Measurements from ENCODE around the gene NIPAL1.

Gene NIPAL1

DNA sequence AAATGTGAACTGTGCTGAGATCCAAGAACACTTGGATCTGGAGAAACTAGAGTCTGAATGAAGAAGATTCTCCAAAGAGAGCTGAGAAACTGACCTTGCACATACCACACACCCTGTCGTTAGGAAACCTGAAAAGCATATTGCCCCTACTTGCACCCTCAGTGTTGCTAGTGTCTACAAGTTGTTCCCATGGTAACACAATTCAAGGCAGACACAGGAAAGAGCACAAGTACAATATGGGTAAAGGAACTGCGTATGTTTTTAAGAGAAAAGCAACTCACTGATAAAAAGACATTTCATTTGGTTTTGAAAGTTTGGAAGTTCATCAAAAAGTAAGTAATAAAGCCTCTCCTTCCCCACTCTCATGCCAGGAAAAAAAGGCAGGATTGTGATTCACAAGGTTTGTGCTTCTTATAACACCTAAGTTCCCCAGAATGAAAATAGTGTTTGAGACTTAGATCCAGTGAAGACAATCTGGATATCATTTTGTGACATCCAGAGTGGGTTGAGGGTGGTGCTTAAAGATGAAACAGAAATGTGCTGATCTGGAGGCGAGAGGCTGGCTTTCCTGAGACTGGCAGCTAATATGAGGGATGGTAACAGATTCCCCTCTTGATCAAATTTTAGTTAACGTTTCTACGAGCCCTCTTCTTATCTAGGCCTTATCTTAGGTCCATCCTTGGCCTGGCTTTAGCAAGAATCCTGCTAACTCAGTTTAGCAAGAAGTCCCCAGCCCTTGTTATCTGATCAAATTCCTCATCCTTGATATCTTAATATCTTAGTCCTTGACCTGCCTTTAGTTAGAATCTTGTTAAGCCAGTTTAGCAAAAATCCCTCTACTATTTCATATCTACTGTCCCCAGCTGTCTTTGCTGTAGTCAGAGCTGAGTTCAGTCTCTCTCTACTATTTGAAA lies 42.3 kb downstream of the NIPAL1 start:
- in situ Hi-C loops (cut with HindIII; ENCODE audit: low sequenced_read_pairs): no loop called here

DNA sequence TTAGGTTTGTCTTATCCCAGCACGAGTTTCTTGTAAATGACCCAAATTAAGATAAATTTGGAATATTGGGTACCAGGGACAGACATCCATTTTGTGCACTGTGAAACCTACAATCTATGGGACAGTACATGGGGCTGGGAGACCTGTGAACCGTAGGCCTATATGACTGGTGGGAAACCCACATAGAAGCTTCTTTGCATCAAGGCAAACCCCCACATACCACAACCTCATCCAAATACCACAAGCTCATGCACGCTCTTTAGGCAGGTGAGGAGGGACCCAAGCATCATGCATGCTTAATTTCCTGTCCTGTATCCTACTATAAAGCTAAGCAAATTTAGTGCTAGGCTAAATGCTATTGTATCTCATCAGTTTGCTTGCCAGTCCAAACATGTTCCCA lies 47.8 kb downstream of the NIPAL1 start:
- in situ Hi-C loops (cut with HindIII; ENCODE audit: low sequenced_read_pairs): no loop called here

DNA sequence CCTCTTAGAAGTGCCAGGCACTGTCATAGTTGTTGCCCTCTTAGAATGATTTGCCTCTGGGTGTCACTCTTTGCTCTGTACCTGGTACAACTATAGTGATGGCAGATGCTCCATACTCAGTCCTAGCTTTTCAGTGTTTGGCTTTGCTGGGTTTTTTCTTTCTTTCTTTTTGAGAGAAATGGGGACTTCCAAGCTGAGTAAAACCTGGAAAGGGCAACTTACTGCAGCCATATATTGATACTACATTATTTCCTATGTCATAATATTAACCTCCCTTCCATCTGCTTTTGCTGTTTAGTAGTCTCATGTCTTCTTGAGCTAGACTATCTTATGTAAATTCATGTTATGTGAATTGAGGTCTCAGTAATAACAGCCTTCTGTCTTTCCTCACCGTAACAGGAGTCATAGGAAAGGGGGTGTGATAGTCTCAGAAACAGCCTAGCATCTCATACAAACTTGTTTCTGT lies 49.0 kb downstream of the NIPAL1 start:
- in situ Hi-C loops (cut with HindIII; ENCODE audit: low sequenced_read_pairs): no loop called here

DNA sequence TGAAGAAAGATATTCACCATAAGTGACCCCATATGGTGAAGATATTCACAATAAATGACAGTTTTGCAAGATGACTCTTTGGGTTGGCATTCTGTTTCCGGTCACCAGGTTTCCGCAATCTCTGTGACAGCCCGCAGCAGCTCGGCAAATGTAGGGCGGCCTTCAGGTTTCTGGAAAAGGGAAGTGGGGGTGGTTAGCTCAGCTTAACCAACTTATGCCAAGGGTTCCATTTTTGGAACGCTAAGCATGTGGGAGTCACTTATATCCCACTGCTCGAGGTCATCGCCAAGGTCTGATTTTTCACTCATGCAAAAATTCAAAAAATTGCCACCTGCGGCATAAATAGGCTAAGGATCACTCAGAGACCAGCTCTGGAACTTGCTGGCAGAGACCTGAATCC lies 51.0 kb downstream of the NIPAL1 start:
- in situ Hi-C loops (cut with HindIII; ENCODE audit: low sequenced_read_pairs): no loop called here

DNA sequence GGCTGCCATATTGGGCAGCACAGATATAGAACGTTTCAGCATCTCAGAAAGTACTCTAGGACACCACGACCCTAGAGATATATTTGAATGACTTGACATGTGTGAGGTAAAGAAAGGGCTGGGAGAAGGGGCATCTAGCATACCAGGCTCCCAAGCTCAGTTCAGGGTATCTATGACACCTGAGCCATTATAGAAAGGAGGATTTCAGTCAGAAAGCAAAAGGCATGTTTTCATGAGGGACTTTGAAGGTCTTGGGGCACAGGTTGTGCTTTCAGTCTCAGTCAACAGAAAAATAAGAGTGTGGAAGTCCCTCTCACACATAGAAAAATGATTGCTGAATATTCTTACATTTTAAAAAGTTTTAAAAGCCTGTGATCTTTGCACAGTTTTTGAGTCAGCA lies 51.6 kb downstream of the NIPAL1 start:
- in situ Hi-C loops (cut with HindIII; ENCODE audit: low sequenced_read_pairs): no loop called here

DNA sequence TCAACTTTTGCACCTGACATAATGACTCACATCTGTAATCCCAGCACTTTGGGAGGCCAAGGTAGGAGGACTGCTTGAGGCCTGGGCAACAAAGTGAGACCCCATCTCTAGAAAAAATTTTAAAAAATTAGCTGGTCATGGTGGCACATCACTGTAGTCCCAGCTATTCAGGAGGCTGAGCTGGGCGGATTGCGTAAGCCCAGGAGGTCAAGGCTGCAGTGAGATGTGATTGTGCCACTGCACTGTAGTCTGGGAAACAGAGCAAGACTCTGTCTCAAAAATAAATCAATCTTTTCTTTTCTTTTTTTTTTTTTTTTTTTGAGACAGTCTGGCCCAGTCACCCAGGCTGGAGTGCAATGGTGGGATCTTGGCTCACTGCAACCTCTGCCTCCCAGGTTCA lies 52.5 kb downstream of the NIPAL1 start:
- in situ Hi-C loops (cut with HindIII; ENCODE audit: low sequenced_read_pairs): no loop called here

DNA sequence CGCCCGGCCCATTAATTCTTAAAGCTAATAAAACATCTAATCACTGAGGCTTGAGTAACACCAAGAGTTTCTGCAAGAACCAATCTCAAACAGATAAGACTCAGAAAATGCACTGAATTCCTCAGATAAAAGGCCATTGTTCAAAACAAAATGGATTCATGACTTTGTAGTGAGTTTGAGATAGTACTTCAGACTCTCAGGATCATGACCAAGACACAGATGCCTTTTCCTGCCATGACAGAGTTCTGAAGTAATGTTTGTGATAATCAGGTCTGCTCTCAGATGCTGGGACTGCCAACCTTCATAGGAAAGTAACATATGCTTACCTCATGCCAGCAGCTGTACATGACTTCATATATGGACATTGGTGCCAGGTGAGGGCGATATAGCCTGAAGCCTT lies 54.6 kb downstream of the NIPAL1 start:
- in situ Hi-C loops (cut with HindIII; ENCODE audit: low sequenced_read_pairs): no loop called here

DNA sequence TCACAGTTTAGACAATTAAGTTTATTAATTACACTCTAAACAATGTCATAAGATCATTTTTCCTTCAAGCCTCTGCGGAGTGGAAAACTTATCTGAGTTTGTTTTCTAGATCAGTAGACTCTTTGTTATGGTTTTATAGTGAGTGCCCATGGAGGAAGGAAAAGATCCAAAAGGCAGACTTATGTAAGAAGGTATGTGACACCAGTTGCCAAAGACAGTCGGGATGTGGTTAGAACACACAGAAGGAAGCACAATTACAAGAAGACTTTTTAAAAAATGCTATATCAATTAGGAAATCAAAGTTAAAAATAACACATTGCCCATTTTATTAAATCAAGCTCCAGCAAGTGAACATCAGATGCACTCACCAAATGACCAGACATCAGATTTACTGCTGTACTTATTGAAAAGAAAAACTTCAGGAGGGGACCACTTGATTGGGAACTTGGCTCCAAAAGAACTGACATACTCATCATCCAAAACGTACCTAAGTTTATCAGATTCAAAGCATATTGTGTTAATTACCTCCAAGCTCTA lies 57.1 kb downstream of the NIPAL1 start:
- in situ Hi-C loops (cut with HindIII; ENCODE audit: low sequenced_read_pairs): no loop called here

DNA sequence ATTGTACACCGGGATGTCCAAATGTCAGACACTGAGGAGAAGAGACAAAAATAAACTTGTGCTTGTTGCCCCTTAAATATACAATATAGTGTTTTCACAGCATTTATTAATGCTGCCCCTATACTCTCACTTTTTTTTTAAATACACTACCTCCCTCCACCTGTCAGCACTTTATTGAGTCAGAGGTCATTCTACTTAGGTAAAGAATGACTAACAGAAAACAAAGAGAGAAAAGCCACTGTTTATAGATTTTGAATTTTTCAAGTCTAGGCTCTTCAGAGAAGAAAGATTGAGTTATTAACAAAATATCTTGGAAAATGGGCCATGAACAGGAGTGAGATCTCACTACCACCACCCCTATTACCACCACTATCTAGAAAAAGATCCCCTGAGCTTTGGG lies 58.1 kb downstream of the NIPAL1 start:
- in situ Hi-C loops (cut with HindIII; ENCODE audit: low sequenced_read_pairs): no loop called here

DNA sequence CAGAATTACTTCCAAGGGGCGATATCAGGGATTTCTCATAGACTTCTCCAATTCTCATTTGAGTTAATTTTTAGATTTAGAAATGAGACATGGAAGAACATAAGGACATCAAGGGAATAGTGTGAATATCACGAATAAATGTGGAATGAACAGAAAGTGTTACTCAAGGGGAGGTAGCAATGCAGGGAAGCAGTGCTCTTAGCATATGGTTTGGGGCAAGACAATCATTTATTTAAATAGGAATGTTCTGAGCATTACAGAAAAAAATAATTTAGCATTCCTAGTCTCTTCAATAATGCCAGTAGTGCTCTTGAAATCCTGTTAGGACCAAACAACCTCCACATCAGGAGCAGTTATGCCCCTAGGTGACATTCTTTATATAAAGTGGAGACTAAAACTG lies 61.9 kb downstream of the NIPAL1 start:
- in situ Hi-C loops (cut with HindIII; ENCODE audit: low sequenced_read_pairs): no loop called here

DNA sequence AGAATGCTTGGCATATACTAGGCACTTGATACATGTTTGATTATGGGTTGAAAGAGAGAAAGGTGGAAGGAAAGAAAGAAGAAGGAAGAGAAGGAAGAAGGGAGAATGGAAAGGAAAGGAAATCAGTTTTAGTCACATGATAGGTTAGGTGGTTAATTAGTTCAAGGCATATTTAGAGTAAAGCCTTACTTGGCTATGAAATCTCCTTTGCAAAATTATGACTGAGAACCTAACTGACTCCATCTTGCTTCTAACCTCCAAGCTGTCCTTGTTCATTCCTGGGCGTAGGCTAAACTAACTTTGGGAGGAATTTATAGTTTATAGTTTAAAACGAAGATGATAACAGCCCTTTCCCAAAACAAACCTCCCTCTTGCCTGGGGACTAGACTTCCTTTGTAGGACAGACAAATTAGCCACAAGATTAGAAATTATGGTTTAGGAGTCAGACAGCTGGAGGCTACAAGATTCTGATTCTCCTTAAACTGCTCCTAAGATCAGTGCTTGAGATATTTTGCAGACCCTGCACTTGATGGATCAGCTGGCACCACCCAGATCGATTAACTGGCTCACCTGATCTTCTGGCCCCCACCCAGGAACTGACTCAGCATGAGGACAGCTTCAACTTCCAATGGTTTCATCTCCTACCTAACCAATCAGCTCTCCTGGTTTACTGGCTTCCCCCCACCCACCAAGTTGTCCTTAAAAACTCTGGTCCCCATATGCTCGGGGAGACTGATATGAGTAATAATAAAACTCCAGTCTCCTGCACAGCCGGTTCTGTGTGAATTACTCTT lies 62.5 kb downstream of the NIPAL1 start:
- in situ Hi-C loops (cut with HindIII; ENCODE audit: low sequenced_read_pairs): no loop called here

DNA sequence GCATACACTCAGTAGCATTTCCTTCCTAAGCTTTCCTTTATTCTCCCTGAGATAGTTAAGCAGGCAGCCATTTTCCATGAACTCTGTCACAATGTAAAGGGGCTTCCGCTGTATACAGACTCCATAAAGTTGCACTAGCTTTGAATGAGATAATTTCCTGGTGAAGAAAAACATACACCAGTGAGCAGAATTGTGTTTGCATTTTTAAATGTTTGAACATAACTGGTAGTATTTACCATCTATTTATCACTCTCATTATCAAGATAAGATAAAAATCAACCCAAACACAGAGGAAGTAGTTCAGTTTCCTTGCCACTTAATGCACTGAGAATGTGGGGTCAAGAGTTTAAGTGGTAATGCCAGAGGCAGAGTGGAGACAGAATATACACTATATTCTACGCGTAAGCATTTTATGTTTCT lies 63.4 kb downstream of the NIPAL1 start:
- in situ Hi-C loops (cut with HindIII; ENCODE audit: low sequenced_read_pairs): no loop called here

DNA sequence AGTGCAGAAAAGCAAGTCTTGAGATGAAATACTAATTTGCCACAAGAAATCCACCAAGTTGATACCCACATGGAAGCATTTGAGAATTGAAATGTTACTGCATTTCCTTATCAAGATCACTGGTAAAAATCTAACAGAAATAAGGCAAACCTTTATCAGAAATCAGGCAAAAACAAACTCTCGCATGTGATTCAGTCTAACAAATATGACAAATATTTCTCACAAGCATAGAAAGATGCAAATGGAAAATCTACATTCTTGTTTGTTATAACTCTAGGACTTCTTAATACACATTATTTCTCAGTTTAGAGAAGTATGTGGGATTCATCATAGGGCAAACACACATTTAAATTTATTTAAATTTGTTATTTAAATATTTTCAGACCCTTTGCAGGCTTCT lies 64.6 kb downstream of the NIPAL1 start:
- in situ Hi-C loops (cut with HindIII; ENCODE audit: low sequenced_read_pairs): no loop called here

DNA sequence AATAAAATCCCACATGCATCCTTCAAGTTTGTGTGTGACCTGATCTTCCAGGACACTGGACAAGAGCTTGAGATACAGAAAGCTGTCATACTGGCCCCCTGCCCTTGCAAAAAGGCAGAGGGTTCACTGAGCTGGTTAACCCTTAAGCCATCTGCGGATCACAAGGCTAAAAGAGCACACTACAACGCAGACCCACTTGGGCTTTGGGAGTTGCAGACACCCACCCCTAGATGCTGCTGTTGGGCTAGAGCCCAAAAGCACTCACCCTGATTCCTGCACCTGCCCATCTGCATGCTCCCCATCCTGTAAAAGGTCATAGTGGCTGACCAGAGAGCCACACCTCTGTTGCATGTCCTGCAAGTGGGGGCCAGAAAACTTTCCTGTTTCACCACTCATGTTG lies 66.4 kb downstream of the NIPAL1 start:
- in situ Hi-C loops (cut with HindIII; ENCODE audit: low sequenced_read_pairs): no loop called here

DNA sequence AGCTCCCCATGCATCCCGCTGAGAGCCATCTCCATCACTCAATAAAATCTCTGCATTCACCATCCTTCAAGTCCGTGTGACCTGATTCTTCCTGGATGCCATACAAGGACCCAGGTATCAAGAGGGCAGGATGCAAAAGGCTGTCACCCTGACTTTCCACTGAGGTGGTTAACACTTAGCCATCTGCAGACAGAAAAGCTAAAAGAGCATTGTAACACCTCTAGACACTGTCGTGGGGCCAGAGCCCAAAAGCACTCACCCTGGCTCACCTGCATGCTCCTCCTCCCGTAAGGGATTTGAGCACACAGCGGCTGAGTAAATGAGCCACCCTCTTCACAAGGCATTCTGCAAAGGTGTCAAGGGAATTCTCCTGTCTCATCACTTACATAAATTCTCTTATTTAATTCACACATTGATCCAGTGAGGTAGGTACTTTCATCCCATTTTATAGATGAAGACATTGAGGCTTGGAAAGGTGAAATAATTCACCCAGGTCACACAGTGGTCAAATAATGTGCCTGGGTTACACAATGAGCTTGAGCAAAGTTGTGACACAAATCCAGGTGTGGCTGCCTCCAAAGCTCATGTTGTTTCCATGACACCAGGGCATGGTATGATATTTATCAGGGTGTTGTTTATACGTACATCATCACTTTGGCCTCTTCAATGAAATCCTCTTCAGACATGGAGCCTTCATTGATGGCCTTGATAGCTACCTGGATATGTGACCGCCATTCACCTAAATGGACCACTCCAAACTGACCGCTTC lies 69.4 kb downstream of the NIPAL1 start:
- in situ Hi-C loops (cut with HindIII; ENCODE audit: low sequenced_read_pairs): no loop called here

Data from endothelial cell of hepatic sinusoid (primary cell).